ENCODE measurements around the gene EPS8L1. TPM values are rescaled to one million over a fixed set of nuclear protein-coding genes. Genes with fewer than 3 reads are reported as not detected.

The EPS8L1 gene
- polyA plus RNA-seq, 1 donor from 2014 or later = 25.5 TPM

GRCh38 chr19:55070466-55071128, 5.1 kb upstream of the EPS8L1 start:
- H2AFZ ChIP-seq (ENCODE audit: low read depth, low read length) = no peak overlapping the region
- H3K27me3 ChIP-seq (ENCODE audit: insufficient read depth, low read depth, low read length) = peaks cover 50% of the 10 kb centered on the region
- no peaks in the 10 kb centered on the region for H3F3A ChIP-seq (ENCODE audit: insufficient read depth, low read length, poor library complexity, severe bottlenecking)
- TF ChIP-seq MXI1 (conservative IDR thresholded peaks at IDR 0.05; ENCODE audit: poor library complexity, severe bottlenecking) (no peak), TAF1 (IDR thresholded peaks at IDR 0.05; ENCODE audit: low read depth) (no peak), EZH2 (IDR thresholded peaks at IDR 0.05; ENCODE audit: borderline replicate concordance, insufficient read depth, low read length, poor library complexity, severe bottlenecking) (no peak), EP300 (conservative IDR thresholded peaks at IDR 0.05; ENCODE audit: poor library complexity, severe bottlenecking) (no peak), REST (IDR thresholded peaks at IDR 0.05; ENCODE audit: borderline replicate concordance) (no peak), RAD21 (conservative IDR thresholded peaks at IDR 0.05) (no peak), CTCF (IDR thresholded peaks at IDR 0.05; ENCODE audit: poor library complexity, severe bottlenecking) (no peak), POLR2AphosphoS5 (IDR thresholded peaks at IDR 0.05) (no peak), SMC3 (conservative IDR thresholded peaks at IDR 0.05; ENCODE audit: poor library complexity) (no peak)
- H3K4me2 ChIP-seq (ENCODE audit: low read length) = no peak overlapping the region
- H3K9ac ChIP-seq (ENCODE audit: low read length) = no peak overlapping the region
- no peaks in the 10 kb centered on the region for H4K20me1 ChIP-seq (ENCODE audit: insufficient read depth)
- H3K4me3 ChIP-seq (ENCODE audit: low read length) = no peak overlapping the region
- no peaks in the 10 kb centered on the region for H3K9me2 ChIP-seq (ENCODE audit: insufficient read depth, low read length)
- H3K79me2 ChIP-seq (replicated peaks; ENCODE audit: insufficient read depth, low read length) = no peaks in the 10 kb centered on the region
- H3K36me3 ChIP-seq (ENCODE audit: insufficient read depth, low read length) = no peaks in the 10 kb centered on the region
- no peaks in the 10 kb centered on the region for H3K9me3 ChIP-seq (ENCODE audit: low read length)
- no peak overlapping the region for H3K27ac ChIP-seq (ENCODE audit: low read length)

- Histone ChIP-seq H3K9me2 (ENCODE audit: insufficient read depth, low read length) (no peaks in the 10 kb centered on the region), H3K4me3 (ENCODE audit: low read length) (no peak overlapping the region), H3K27ac (ENCODE audit: low read length) (no peak overlapping the region), H3K79me2 (replicated peaks; ENCODE audit: insufficient read depth, low read length) (no peaks in the 10 kb centered on the region), H3F3A (ENCODE audit: insufficient read depth, low read length, poor library complexity, severe bottlenecking) (no peaks in the 10 kb centered on the region), H3K36me3 (ENCODE audit: insufficient read depth, low read length) (no peaks in the 10 kb centered on the region), H4K20me1 (ENCODE audit: insufficient read depth) (no peaks in the 10 kb centered on the region), H3K4me2 (ENCODE audit: low read length) (no peak overlapping the region), H3K9ac (ENCODE audit: low read length) (no peak overlapping the region), H2AFZ (ENCODE audit: low read depth, low read length) (no peak overlapping the region), H3K27me3 (ENCODE audit: insufficient read depth, low read depth, low read length) (peaks cover 48% of the 10 kb centered on the region), H3K9me3 (ENCODE audit: low read length) (no peaks in the 10 kb centered on the region)
- TF ChIP-seq REST (IDR thresholded peaks at IDR 0.05; ENCODE audit: borderline replicate concordance) (no peak), SMC3 (conservative IDR thresholded peaks at IDR 0.05; ENCODE audit: poor library complexity) (no peak)
Measured at GRCh38 chr19:55071129-55071502, 4.6 kb upstream of the EPS8L1 start.
